Measurements from ENCODE around the gene THEMIS.

- TF ChIP-seq POLR2A (IDR thresholded peaks at IDR 0.05; ENCODE audit: low read length) (no peak), GATA1 (IDR thresholded peaks at IDR 0.05; ENCODE audit: low read depth, low read length) (no peak)
These were observed 194.6 kb downstream of the THEMIS start for GRCh38 chr6:127706216-127706615.

Measured in erythroblast (primary cell).